ENCODE measurements around the gene PDXK. TPM values are rescaled to one million over a fixed set of nuclear protein-coding genes. Genes with fewer than 3 reads are reported as not detected.

PDXK gene
- total RNA-seq, 1 donor from 2014 or later = 92.4 TPM

GRCh38 chr21:43741423-43742096 lies 22.6 kb downstream of the PDXK start:
- intact Hi-C loops (cut with micrococcal nuclease) = no loop called here

GRCh38 chr21:43743947-43744346 lies 25.0 kb downstream of the PDXK start:
- intact Hi-C loops (cut with micrococcal nuclease) = no loop called here

- intact Hi-C loops (cut with micrococcal nuclease) = no loop called here
These were observed 25.8 kb downstream of the PDXK start for GRCh38 chr21:43744725-43745124.

- intact Hi-C loops (cut with micrococcal nuclease) = no loop called here
These were observed 27.0 kb downstream of the PDXK start for GRCh38 chr21:43745772-43746517.

- intact Hi-C loops (cut with micrococcal nuclease) = no loop called here
These were observed 29.7 kb downstream of the PDXK start for GRCh38 chr21:43748622-43749021.

GRCh38 chr21:43749651-43750262 lies 30.8 kb downstream of the PDXK start:
- intact Hi-C loops (cut with micrococcal nuclease) = no loop called here

- intact Hi-C loops (cut with micrococcal nuclease) = no loop called here
These were observed 31.6 kb downstream of the PDXK start for GRCh38 chr21:43750339-43751033.

GRCh38 chr21:43751955-43752591 lies 33.1 kb downstream of the PDXK start:
- intact Hi-C loops (cut with micrococcal nuclease) = no loop called here

GRCh38 chr21:43752758-43753438 lies 34.0 kb downstream of the PDXK start:
- intact Hi-C loops (cut with micrococcal nuclease) = no loop called here

- intact Hi-C loops (cut with micrococcal nuclease) = no loop called here
These were observed 34.5 kb downstream of the PDXK start for GRCh38 chr21:43753439-43753799.

GRCh38 chr21:43754948-43755781 lies 36.2 kb downstream of the PDXK start:
- intact Hi-C loops (cut with micrococcal nuclease) = no loop called here

- intact Hi-C loops (cut with micrococcal nuclease) = no loop called here
These were observed 37.1 kb downstream of the PDXK start for GRCh38 chr21:43755820-43756594.

- intact Hi-C loops (cut with micrococcal nuclease) = no loop called here
These were observed 38.7 kb downstream of the PDXK start for GRCh38 chr21:43757601-43758000.

GRCh38 chr21:43758111-43758641 lies 39.2 kb downstream of the PDXK start:
- intact Hi-C loops (cut with micrococcal nuclease) = no loop called here

GRCh38 chr21:43758811-43759210 lies 39.9 kb downstream of the PDXK start:
- intact Hi-C loops (cut with micrococcal nuclease) = no loop called here

GRCh38 chr21:43759651-43760050 lies 40.7 kb downstream of the PDXK start:
- intact Hi-C loops (cut with micrococcal nuclease) = no loop called here

- intact Hi-C loops (cut with micrococcal nuclease) = no loop called here
These were observed 41.5 kb downstream of the PDXK start for GRCh38 chr21:43760391-43760958.

- intact Hi-C loops (cut with micrococcal nuclease) = no loop called here
These were observed 43.0 kb downstream of the PDXK start for GRCh38 chr21:43761886-43762285.
